Epithelial cell of proximal tubule (primary cell): ENCODE data around the gene LIMD2. TPM values are rescaled to one million over a fixed set of nuclear protein-coding genes. Genes with fewer than 3 reads are reported as not detected.

Source experiments
- DNase-seq: peaks from one replicate; pipeline ENCODE4 v3.0.0-alpha.2; 2011; ENCODE audit warnings: low read depth
- H3K4me3 ChIP-seq: 2 replicates; pipeline ENCODE4 v1.5.1; 2011; ENCODE audit warnings: low read depth, mild to moderate bottlenecking, low read length
- CTCF ChIP-seq: conservative IDR thresholded peaks from 2 replicates; pipeline ENCODE4 v1.5.1; 2012; ENCODE audit warnings: low read depth, mild to moderate bottlenecking, low read length
- total RNA-seq: library from RNA; depleted of rRNA; stranded (reverse); fragments of >200 nt; gene quantifications from 2 replicates; pipeline ENCODE4 v1.2.3, GENCODE V29; 2015

Gene LIMD2
- total RNA-seq, 1 donor from 2014 or later = 161 TPM

GRCh38 chr17:63718988-63719387, 19.1 kb upstream of the LIMD2 start:
- no peak for TF ChIP-seq CTCF
- DNase-seq = no peak
- no peak overlapping the region for H3K4me3 ChIP-seq

GRCh38 chr17:63716426-63716825, 16.5 kb upstream of the LIMD2 start:
- TF ChIP-seq CTCF = no peak
- H3K4me3 ChIP-seq = no peak overlapping the region
- no peak for DNase-seq

GRCh38 chr17:63714550-63715277, 14.8 kb upstream of the LIMD2 start:
- DNase-seq = no peak
- H3K4me3 ChIP-seq = no peak overlapping the region
- no peak for TF ChIP-seq CTCF

- TF ChIP-seq CTCF = no peak
- H3K4me3 ChIP-seq = no peak overlapping the region
- no peak for DNase-seq
These were observed 9.2 kb upstream of the LIMD2 start for GRCh38 chr17:63709110-63709509.

GRCh38 chr17:63707151-63707550, 7.2 kb upstream of the LIMD2 start:
- no peak for TF ChIP-seq CTCF
- H3K4me3 ChIP-seq = no peak overlapping the region
- DNase-seq = no peak

- DNase-seq = no peak
- TF ChIP-seq CTCF = no peak
- no peak overlapping the region for H3K4me3 ChIP-seq
These were observed 6.6 kb upstream of the LIMD2 start for GRCh38 chr17:63706336-63707082.
